ENCODE results near the gene PI4K2B. TPM values are rescaled to one million over a fixed set of nuclear protein-coding genes. Genes with fewer than 3 reads are reported as not detected.

Gene PI4K2B
- total and polyA plus RNA-seq, 2 of the 13 experiments (the other 11 are each of a cell fraction or from before 2014, with no cell fraction given): 6.9 to 25.8 TPM

DNA sequence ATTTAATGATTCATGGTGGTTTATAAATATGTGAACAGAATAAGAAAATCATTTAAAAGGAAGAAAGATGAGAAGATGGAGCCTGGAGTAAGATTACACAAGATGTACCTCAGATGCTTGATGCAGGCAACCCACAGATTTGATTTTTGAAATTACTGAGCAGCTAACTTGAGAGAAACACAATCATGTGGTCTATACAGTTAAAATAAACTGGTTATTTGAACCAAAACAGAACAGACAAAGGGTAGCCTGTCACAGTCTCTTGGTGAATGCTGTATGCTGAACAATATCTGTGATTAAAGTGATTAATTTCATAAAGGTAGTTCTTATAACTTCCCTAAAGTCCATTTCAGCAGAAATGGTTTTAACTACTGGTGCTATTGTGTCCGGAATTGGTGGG, 4.2 kb downstream of the PI4K2B start (continued):
- TF ChIP-seq, protein P1, sequence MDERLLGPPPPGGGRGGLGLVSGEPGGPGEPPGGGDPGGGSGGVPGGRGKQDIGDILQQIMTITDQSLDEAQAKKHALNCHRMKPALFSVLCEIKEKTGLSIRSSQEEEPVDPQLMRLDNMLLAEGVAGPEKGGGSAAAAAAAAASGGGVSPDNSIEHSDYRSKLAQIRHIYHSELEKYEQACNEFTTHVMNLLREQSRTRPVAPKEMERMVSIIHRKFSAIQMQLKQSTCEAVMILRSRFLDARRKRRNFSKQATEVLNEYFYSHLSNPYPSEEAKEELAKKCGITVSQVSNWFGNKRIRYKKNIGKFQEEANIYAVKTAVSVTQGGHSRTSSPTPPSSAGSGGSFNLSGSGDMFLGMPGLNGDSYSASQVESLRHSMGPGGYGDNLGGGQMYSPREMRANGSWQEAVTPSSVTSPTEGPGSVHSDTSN (CRISPR knock-in tag; IDR thresholded peaks at IDR 0.05): no peak
- no peak for TF ChIP-seq ZNF33B (CRISPR knock-in tag; IDR thresholded peaks at IDR 0.05)
- TF ChIP-seq, protein P2, sequence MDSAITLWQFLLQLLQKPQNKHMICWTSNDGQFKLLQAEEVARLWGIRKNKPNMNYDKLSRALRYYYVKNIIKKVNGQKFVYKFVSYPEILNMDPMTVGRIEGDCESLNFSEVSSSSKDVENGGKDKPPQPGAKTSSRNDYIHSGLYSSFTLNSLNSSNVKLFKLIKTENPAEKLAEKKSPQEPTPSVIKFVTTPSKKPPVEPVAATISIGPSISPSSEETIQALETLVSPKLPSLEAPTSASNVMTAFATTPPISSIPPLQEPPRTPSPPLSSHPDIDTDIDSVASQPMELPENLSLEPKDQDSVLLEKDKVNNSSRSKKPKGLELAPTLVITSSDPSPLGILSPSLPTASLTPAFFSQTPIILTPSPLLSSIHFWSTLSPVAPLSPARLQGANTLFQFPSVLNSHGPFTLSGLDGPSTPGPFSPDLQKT (CRISPR knock-in tag; IDR thresholded peaks at IDR 0.05; ENCODE audit: borderline replicate concordance): no peak
- TF ChIP-seq SKI (IDR thresholded peaks at IDR 0.05; ENCODE audit: partially characterized antibody): no peak
- TF ChIP-seq, protein P3, sequence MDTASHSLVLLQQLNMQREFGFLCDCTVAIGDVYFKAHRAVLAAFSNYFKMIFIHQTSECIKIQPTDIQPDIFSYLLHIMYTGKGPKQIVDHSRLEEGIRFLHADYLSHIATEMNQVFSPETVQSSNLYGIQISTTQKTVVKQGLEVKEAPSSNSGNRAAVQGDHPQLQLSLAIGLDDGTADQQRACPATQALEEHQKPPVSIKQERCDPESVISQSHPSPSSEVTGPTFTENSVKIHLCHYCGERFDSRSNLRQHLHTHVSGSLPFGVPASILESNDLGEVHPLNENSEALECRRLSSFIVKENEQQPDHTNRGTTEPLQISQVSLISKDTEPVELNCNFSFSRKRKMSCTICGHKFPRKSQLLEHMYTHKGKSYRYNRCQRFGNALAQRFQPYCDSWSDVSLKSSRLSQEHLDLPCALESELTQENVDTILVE (CRISPR knock-in tag; IDR thresholded peaks at IDR 0.05): no peak
- TF ChIP-seq RBM22 (optimal IDR thresholded peaks at IDR 0.05; ENCODE audit: low read length): no peak
- TF ChIP-seq, protein P4, sequence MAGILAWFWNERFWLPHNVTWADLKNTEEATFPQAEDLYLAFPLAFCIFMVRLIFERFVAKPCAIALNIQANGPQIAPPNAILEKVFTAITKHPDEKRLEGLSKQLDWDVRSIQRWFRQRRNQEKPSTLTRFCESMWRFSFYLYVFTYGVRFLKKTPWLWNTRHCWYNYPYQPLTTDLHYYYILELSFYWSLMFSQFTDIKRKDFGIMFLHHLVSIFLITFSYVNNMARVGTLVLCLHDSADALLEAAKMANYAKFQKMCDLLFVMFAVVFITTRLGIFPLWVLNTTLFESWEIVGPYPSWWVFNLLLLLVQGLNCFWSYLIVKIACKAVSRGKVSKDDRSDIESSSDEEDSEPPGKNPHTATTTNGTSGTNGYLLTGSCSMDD (CRISPR knock-in tag; IDR thresholded peaks at IDR 0.05): no peak
- TF ChIP-seq ZNF30 (CRISPR knock-in tag; IDR thresholded peaks at IDR 0.05): no peak
- TF ChIP-seq KDM1A (CRISPR knock-in tag; IDR thresholded peaks at IDR 0.05): no peak
- TF ChIP-seq, protein P5, sequence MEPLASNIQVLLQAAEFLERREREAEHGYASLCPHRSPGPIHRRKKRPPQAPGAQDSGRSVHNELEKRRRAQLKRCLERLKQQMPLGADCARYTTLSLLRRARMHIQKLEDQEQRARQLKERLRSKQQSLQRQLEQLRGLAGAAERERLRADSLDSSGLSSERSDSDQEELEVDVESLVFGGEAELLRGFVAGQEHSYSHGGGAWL (CRISPR knock-in tag; IDR thresholded peaks at IDR 0.05): no peak
- TF ChIP-seq, protein P6, sequence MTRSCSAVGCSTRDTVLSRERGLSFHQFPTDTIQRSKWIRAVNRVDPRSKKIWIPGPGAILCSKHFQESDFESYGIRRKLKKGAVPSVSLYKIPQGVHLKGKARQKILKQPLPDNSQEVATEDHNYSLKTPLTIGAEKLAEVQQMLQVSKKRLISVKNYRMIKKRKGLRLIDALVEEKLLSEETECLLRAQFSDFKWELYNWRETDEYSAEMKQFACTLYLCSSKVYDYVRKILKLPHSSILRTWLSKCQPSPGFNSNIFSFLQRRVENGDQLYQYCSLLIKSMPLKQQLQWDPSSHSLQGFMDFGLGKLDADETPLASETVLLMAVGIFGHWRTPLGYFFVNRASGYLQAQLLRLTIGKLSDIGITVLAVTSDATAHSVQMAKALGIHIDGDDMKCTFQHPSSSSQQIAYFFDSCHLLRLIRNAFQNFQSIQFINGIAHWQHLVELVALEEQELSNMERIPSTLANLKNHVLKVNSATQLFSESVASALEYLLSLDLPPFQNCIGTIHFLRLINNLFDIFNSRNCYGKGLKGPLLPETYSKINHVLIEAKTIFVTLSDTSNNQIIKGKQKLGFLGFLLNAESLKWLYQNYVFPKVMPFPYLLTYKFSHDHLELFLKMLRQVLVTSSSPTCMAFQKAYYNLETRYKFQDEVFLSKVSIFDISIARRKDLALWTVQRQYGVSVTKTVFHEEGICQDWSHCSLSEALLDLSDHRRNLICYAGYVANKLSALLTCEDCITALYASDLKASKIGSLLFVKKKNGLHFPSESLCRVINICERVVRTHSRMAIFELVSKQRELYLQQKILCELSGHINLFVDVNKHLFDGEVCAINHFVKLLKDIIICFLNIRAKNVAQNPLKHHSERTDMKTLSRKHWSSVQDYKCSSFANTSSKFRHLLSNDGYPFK (CRISPR knock-in tag; IDR thresholded peaks at IDR 0.05; ENCODE audit: borderline replicate concordance): no peak
- no peak for TF ChIP-seq MEIS1 (CRISPR knock-in tag; IDR thresholded peaks at IDR 0.05; ENCODE audit: borderline replicate concordance)
- no peak for TF ChIP-seq AGO2 (optimal IDR thresholded peaks at IDR 0.05; ENCODE audit: low read depth, low read length)
- no peak for TF ChIP-seq HNRNPL (IDR thresholded peaks at IDR 0.05; ENCODE audit: low read depth, low read length)
- TF ChIP-seq, protein P7, sequence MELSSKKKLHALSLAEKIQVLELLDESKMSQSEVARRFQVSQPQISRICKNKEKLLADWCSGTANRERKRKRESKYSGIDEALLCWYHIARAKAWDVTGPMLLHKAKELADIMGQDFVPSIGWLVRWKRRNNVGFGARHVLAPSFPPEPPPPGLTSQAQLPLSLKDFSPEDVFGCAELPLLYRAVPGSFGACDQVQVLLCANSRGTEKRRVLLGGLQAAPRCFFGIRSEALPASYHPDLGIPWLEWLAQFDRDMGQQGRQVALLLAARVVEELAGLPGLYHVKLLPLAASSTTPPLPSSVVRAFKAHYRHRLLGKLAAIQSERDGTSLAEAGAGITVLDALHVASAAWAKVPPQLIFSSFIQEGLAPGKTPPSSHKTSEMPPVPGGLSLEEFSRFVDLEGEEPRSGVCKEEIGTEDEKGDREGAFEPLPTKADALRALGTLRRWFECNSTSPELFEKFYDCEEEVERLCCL (CRISPR knock-in tag; IDR thresholded peaks at IDR 0.05; ENCODE audit: borderline replicate concordance): no peak

All from HepG2 (cell line).